Kidney (tissue), 14 donors: ENCODE results near the gene MACROD2. TPM values are rescaled to one million over a fixed set of nuclear protein-coding genes. Genes with fewer than 3 reads are reported as not detected.
A peak's percentile ranks its signal among the peaks of the same experiment; 100 is the strongest.

Source experiments
- DNase-seq, 5 donors: peaks; one replicate each; pipeline ENCODE4 v3.0.0-alpha.2; 2013 to 2020
- FAIRE-seq: peaks from 2 replicates; lab custom pipeline; 2012; peaks lifted over from hg19 to GRCh38; lab: Jason Lieb, UNC
- H3K27ac ChIP-seq, 2 donors: one replicate each; pipeline ENCODE4 v1.7.0; 2013; ENCODE audit warnings: low read depth in 2 of 2, low read length in 2 of 2, inconsistent platforms in 1 of 2
- H3K27me3 ChIP-seq: one replicate; pipeline ENCODE4 v1.7.1; 2013; ENCODE audit warnings: low read length, inconsistent platforms; ENCODE audit not compliant: control insufficient read depth, insufficient read depth
- H3K36me3 ChIP-seq, 3 donors: one replicate each; pipeline versions ENCODE4 v1.7.0 to v1.7.1; 2013; ENCODE audit warnings: low read length in 3 of 3, control low read depth in 1 of 3, inconsistent platforms in 1 of 3; ENCODE audit not compliant: insufficient read depth in 3 of 3, control insufficient read depth in 2 of 3
- H3K4me1 ChIP-seq, 3 donors: one replicate each; pipeline versions ENCODE4 v1.7.0 to v1.7.1; 2013; ENCODE audit warnings: low read length in 3 of 3, inconsistent platforms in 1 of 3, low read depth in 1 of 3; ENCODE audit not compliant: control insufficient read depth in 2 of 3, insufficient read depth in 2 of 3
- H3K4me3 ChIP-seq, 3 donors: one replicate each; pipeline versions ENCODE4 v1.7.0 to v1.8.1; 2013; ENCODE audit warnings: low read length in 3 of 3, control low read depth in 1 of 3, inconsistent platforms in 1 of 3
- H3K9ac ChIP-seq, 3 donors: one replicate each; pipeline versions ENCODE4 v1.7.0 to v1.7.1; 2013; ENCODE audit warnings: low read length in 3 of 3, control low read depth in 1 of 3, inconsistent platforms in 1 of 3
- H3K9me3 ChIP-seq, 3 donors: one replicate each; pipeline versions ENCODE4 v1.7.0 to v1.7.1; 2013; ENCODE audit warnings: low read length in 3 of 3, control low read depth in 1 of 3, inconsistent platforms in 1 of 3; ENCODE audit not compliant: control insufficient read depth in 2 of 3, insufficient read depth in 1 of 3
- CTCF ChIP-seq: IDR thresholded peaks from 3 replicates; pipeline ENCODE4 v1.5.1; 2012; ENCODE audit warnings: mild to moderate bottlenecking, moderate library complexity, borderline replicate concordance; ENCODE audit not compliant: insufficient read depth; ENCODE audit errors: extremely low read depth
- intact Hi-C: fragments of 100-400 bp; cut with DNase I; formaldehyde crosslinking; loops from one replicate; pipeline ENCODE4 v1.11.1; 2022
- polyA plus RNA-seq: library from polyadenylated mRNA; stranded (reverse); fragments of 350-450 nt; fragmentation: Illumina TruSeq; extraction: RNeasy Lipid Tissue Mini Kit (QIAGEN cat#74804); gene quantifications from one replicate; pipeline ENCODE4 v1.2.3, GENCODE V29; 2014; ENCODE audit warnings: low read depth, low replicate concordance; ENCODE audit not compliant: insufficient read depth
- total RNA-seq: library from RNA; stranded (reverse); fragmentation: NEBNext Ultra II Directional; extraction: Animal tissue kit (Norgen Biotek cat#: 25700); gene quantifications from one replicate; pipeline ENCODE4 v1.2.1, GENCODE V29; 2021
- donor health status: control.
- donor health status: control.
- donor health status: control.
- donor health status: control.
- donor health status: control.
- donor health status: DM: yes; HTN: yes; CAD: no.
- donor health status: Normal renal cell carcinoma (clear cell type).

MACROD2 gene
- total and polyA plus RNA-seq, 2 donors from 2014 or later = 3.0 to 10.0 TPM

GRCh38 chr20:14657266-14658005 is 662.1 kb downstream of the MACROD2 start:
- no peak for TF ChIP-seq CTCF
- H3K4me1 ChIP-seq = no peaks in the 10 kb centered on the region
- no peaks in the 10 kb centered on the region for H3K9me3 ChIP-seq
- H3K9ac ChIP-seq = no peak overlapping the region
- H3K4me3 ChIP-seq = no peak overlapping the region
- intact Hi-C loops = no loop called here
- DNase-seq (peak in 1 of 5 donors; percentile 13), FAIRE-seq (no peak)
- no peaks in the 10 kb centered on the region for H3K27me3 ChIP-seq
- H3K27ac ChIP-seq = no peak overlapping the region
- H3K36me3 ChIP-seq = no peaks in the 10 kb centered on the region

GRCh38 chr20:14664101-14664500 is 668.8 kb downstream of the MACROD2 start:
- Histone ChIP-seq H3K4me1 (peaks cover 0 to 5% (median 0%) of the 10 kb centered on the region in 3 donors), H3K9me3 (no peaks in the 10 kb centered on the region), H3K4me3 (no peak overlapping the region), H3K36me3 (no peaks in the 10 kb centered on the region), H3K27ac (no peak overlapping the region), H3K9ac (no peak overlapping the region), H3K27me3 (no peaks in the 10 kb centered on the region)
- intact Hi-C loops = no loop called here
- FAIRE-seq (no peak), DNase-seq (peak in 1 of 5 donors; percentile 30)
- no peak for TF ChIP-seq CTCF

- H3K4me1 ChIP-seq = peaks cover 0 to 5% (median 0%) of the 10 kb centered on the region in 3 donors
- H3K27me3 ChIP-seq = no peaks in the 10 kb centered on the region
- H3K4me3 ChIP-seq = no peak overlapping the region
- no peaks in the 10 kb centered on the region for H3K9me3 ChIP-seq
- no peak overlapping the region for H3K9ac ChIP-seq
- no peaks in the 10 kb centered on the region for H3K36me3 ChIP-seq
- H3K27ac ChIP-seq = no peak overlapping the region
- DNase-seq (peak in 2 of 5 donors; percentile 40 to 51), FAIRE-seq (no peak)
- intact Hi-C loops = no loop called here
- TF ChIP-seq CTCF = no peak
These were observed 671.4 kb downstream of the MACROD2 start for GRCh38 chr20:14666696-14667095.
